Stimulated activated memory B cell treated with anti-CD40 and anti-IgM and Interleukin-4, amounts not matched to agents 10 μg/mL and 1 μg/mL and 100 μg/mL, for 72 hours (primary cell): ENCODE data around the gene MRPL51.

Experiments
- ATAC-seq: fragments of 150-1000 bp; cut with Tn5 transposase; 2 replicates; pipeline ENCODE4 v1.10.0; 2021
- H3K27ac Mint-ChIP-seq: one replicate; pipeline ENCODE4 v1.8.0; 2022; ENCODE audit warnings: mild to moderate bottlenecking, mixed read lengths
- H3K27me3 Mint-ChIP-seq: one replicate; pipeline ENCODE4 v1.8.0; 2022; ENCODE audit warnings: mixed read lengths
- H3K36me3 Mint-ChIP-seq: one replicate; pipeline ENCODE4 v1.8.0; 2022; ENCODE audit warnings: mixed read lengths
- H3K4me1 Mint-ChIP-seq: one replicate; pipeline ENCODE4 v1.8.0; 2022; ENCODE audit warnings: mixed read lengths
- H3K4me3 Mint-ChIP-seq: one replicate; pipeline ENCODE4 v1.8.0; 2022; ENCODE audit warnings: mild to moderate bottlenecking, moderate library complexity, mixed read lengths
- H3K9me3 Mint-ChIP-seq: one replicate; pipeline ENCODE4 v1.8.0; 2022; ENCODE audit warnings: mixed read lengths

MRPL51 gene

DNA sequence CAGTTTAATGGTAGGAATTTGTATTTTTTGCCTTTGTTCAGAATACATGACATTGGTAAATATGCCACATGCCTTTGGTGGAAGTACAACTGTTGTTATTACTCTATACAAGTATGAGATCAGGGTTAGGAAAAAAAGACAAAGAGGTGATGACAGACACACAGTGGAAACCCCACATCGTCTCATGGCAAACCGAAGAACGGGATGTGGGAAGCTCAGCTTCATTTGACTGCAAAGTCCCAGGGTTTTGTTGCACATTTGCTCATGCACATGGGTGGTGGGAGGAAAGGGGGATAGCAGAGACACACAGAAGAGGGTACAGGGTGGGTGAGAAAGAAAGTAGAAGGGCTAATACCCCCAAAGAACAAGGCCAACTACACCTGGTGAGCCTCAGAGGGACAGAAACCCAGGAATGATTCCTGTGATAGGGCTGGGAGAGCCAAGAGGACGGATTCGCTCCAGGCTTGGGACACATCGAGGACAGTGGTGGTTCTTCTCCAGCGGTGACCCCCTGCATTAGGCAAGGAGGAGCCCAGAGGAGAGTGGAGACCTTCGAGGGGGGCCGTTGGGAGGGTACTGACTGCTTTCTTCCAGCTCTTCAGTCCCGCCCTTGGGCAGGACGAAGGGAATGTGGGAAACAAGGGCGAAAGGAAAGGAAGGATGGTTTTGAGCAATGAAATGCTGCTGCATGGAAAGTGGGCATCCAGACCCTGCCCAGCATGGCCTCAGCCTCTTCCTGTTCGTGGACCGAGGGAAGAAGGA, 30.6 kb downstream of the MRPL51 start:
- Mint-ChIP-seq H3K27me3 (no peaks in the 10 kb centered on the region), H3K9me3 (peaks cover 4% of the 10 kb centered on the region), H3K36me3 (peaks cover 91% of the 10 kb centered on the region), H3K4me1 (peaks cover 90% of the 10 kb centered on the region), H3K4me3 (peak overlapping the region; percentile 55), H3K27ac (peak overlapping the region; percentile 94)
- ATAC-seq = peak; percentile 35

DNA sequence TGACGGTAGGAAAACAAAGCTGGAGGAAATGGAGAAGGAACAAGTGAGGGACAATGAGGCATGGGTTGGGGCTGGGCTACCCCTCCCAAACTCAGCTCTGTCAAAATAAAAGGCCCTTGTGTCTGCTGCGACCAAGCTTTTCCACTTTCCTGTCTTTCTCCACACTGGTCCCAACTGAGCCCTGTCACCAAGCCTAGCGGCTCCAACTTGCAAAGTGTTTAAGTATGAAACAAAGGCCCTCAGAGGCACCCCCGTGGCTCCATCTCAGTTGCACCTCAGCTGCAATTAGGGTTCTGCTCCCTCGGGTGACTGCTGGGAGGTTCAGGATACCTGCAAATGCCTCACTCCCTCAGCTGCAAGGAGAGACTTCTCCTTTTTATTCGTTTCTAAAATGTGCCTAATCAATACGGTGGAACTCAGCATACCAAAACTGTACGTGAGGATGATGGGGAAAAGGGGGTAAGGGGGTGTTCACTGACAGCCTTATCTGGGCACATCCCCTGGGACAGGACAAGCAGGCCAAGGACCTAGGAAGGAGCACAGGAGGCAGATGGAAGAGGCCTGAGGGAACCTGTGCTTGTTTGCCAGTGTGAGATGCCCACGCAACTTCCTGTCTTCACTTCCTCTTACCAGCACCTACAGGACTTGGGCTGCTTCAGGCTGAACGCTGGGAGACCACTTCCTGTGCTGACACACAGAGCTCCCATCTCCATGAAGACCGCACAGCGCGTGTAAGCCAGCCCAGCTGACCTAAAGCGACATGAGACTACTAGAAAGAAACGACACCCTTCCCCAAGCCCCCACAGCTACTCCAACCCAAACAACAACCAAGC, 31.4 kb downstream of the MRPL51 start:
- no peaks in the 10 kb centered on the region for H3K9me3 Mint-ChIP-seq
- peak overlapping the region; percentile 55 for H3K4me3 Mint-ChIP-seq
- peak overlapping the region; percentile 94 for H3K27ac Mint-ChIP-seq
- H3K27me3 Mint-ChIP-seq = no peaks in the 10 kb centered on the region
- peaks cover 91% of the 10 kb centered on the region for H3K36me3 Mint-ChIP-seq
- ATAC-seq = peak; percentile 98
- H3K4me1 Mint-ChIP-seq = peaks cover 90% of the 10 kb centered on the region

DNA sequence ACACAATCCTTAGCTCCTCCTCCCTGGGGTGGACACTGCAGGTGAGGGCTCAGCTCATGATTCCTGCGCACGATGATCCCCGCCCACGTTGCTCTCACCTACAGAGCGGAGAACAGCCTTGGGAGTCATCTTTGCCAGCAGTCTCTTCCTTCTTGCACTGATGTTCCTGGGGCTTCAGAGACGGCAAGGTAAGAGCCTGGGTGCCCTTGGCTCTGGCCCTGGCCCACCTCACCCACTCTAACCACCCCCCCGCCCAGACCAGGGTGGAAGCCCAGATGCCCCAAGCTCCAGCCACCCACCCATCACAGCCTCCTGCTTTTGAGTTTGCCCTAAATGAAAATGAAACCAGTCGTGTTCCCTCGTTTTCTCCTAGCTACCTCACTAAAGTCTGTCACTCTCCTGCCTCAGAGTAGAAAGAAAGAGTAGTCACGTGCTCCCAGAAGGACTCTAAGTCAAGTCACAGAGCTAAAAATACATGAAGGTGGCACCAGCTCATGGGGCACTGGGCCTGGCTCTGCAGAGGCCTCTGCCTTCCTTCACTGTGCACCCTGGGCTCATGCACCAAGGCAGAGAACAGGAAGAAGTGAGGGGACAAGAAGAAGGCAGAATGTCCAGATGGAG, 32.2 kb downstream of the MRPL51 start:
- Mint-ChIP-seq H3K9me3 (no peaks in the 10 kb centered on the region), H3K4me3 (peak overlapping the region; percentile 34), H3K27me3 (no peaks in the 10 kb centered on the region), H3K36me3 (peaks cover 87% of the 10 kb centered on the region), H3K27ac (peak overlapping the region; percentile 94), H3K4me1 (peaks cover 89% of the 10 kb centered on the region)
- peak; percentile 1 for ATAC-seq

DNA sequence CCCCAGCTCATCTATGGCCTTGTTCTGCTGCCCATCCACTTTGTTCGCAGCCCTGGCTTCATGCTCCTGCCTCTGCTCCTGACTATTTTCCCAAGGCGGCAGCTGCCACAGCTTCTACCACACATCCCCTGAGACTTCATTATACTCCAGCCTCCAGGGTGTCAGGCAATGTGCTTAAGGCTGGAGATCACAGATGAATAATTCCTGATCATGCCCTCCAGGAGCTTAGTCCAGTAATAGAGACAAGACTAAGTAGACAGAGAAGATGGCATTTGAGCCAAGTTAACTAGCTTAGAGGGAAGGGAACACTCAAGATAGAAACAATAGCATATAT, 34.1 kb downstream of the MRPL51 start:
- Mint-ChIP-seq H3K36me3 (peaks cover 85% of the 10 kb centered on the region), H3K4me3 (no peak overlapping the region), H3K9me3 (no peaks in the 10 kb centered on the region), H3K4me1 (peaks cover 75% of the 10 kb centered on the region), H3K27ac (peak overlapping the region; percentile 79), H3K27me3 (no peaks in the 10 kb centered on the region)
- no peak for ATAC-seq

DNA sequence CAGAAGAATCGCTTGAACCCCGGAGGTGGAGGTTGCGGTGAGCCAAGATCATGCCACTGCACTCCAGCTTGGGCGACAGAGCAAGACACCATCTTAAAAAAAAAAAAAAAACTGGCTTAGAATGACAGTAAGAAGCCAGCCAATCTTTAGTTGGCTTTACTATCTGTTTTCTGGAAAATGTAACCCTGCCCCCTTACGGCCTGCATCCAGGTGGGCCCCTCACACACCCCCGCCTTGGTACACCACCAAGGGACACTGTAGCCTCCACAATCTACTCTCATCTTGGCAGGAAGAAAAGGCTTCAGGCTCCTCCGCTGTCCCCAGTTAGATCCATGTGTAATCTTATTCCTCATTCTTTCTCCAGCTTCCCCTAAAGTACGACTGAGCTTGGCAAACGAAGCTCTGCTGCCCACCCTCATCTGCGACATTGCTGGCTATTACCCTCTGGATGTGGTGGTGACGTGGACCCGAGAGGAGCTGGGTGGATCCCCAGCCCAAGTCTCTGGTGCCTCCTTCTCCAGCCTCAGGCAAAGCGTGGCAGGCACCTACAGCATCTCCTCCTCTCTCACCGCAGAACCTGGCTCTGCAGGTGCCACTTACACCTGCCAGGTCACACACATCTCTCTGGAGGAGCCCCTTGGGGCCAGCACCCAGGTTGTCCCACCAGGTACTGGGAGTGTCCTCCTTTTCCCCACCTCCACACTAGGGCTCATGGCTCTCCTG, 34.6 kb downstream of the MRPL51 start:
- H3K27me3 Mint-ChIP-seq = no peaks in the 10 kb centered on the region

DNA sequence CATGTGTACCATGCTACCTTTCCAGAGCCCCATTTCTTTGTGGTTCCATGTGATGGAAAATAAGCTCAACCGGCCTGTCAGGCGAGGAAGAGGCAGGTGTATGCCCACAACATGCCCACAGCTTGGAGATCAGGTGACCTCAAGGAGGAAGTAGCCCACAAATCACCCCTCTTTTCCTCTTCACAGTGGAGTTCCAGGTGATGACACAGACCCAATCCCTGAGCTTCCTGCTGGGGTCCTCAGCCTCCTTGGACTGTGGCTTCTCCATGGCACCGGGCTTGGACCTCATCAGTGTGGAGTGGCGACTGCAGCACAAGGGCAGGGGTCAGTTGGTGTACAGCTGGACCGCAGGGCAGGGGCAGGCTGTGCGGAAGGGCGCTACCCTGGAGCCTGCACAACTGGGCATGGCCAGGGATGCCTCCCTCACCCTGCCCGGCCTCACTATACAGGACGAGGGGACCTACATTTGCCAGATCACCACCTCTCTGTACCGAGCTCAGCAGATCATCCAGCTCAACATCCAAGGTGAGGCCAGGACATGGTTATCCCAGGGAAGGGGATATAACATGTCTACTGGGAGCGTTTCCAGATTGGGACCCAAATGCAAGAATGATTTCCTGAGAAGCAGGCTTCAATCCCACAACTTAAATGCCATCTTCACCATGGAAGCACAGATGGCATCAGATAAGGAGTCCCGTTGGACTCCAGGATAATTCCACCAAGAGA, 35.7 kb downstream of the MRPL51 start:
- H3K27ac Mint-ChIP-seq = peak overlapping the region; percentile 79
- ATAC-seq = no peak
- peaks cover 85% of the 10 kb centered on the region for H3K36me3 Mint-ChIP-seq
- peaks cover 74% of the 10 kb centered on the region for H3K4me1 Mint-ChIP-seq
- H3K4me3 Mint-ChIP-seq = peak overlapping the region; percentile 11
- H3K9me3 Mint-ChIP-seq = no peaks in the 10 kb centered on the region
- H3K27me3 Mint-ChIP-seq = no peaks in the 10 kb centered on the region

More for the DNA sequence above, 34.6 kb downstream of the MRPL51 start:
- ATAC-seq = no peak
- H3K36me3 Mint-ChIP-seq = peaks cover 85% of the 10 kb centered on the region
- peak overlapping the region; percentile 79 for H3K27ac Mint-ChIP-seq
- peak overlapping the region; percentile 8 for H3K4me3 Mint-ChIP-seq
- peaks cover 74% of the 10 kb centered on the region for H3K4me1 Mint-ChIP-seq
- no peaks in the 10 kb centered on the region for H3K9me3 Mint-ChIP-seq

DNA sequence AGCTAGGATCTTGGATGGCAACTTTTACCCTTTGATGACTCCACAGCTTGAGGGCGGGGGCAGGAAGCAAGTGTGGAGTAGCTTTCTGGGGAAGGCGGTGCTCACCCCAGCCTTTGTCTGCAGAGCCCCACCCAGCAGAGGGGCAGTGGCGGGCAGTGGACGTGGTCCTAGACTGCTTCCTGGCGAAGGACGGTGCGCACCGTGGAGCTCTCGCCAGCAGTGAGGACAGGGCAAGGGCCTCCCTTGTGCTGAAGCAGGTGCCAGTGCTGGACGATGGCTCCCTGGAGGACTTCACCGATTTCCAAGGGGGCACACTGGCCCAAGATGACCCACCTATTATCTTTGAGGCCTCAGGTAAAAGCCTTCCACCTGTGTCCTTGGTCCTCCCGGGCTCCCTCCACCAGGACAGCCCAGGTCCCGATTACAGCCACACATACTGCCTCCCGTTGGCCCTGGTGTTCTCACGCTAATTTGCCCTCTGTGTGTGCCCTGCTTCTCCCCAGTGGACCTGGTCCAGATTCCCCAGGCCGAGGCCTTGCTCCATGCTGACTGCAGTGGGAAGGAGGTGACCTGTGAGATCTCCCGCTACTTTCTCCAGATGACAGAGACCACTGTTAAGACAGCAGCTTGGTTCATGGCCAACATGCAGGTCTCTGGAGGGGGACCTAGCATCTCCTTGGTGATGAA, 40.0 kb downstream of the MRPL51 start:
- ATAC-seq = no peak
- H3K4me1 Mint-ChIP-seq = peaks cover 64% of the 10 kb centered on the region

DNA sequence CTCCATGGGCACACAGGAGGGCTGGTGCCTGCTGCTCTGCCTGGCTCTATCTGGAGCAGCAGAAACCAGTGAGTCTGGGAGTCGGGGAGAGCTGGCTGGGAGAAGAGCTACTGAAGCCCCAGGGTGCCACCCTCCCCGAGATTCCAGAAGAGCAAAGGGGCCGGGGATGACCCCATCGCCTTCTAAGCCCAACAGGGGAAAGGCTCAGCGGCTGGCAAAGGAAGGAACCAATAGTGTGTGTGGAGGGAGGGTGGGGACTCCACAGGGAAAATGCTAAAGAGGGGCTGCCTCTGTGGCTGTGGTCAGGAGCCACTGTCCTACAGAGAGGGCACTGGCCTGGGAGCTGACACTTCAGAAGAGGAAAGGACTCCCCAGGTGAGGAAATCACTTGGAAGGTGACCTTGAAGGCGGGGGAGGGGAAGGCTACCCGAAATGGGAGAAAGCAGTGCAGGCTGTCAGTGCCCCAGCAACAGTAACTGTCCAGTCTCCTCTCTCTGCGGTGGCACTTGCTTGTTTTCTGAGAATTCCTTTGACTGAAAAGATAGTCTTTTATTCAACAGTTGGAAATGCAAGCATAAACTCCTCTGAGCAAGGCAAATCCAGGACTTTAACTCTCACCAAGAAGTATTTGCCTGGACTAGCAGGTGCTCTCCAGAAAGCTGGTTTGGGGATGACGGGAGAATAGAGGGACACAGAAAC, 40.7 kb downstream of the MRPL51 start:
- H3K36me3 Mint-ChIP-seq = peaks cover 66% of the 10 kb centered on the region
- H3K27ac Mint-ChIP-seq = peak overlapping the region; percentile 83
- H3K27me3 Mint-ChIP-seq = no peaks in the 10 kb centered on the region
- H3K4me3 Mint-ChIP-seq = peak overlapping the region; percentile 97
- H3K4me1 Mint-ChIP-seq = peaks cover 68% of the 10 kb centered on the region
- peak; percentile 17 for ATAC-seq
- H3K9me3 Mint-ChIP-seq = no peaks in the 10 kb centered on the region

More for the DNA sequence above, 40.0 kb downstream of the MRPL51 start:
- peak overlapping the region; percentile 83 for H3K27ac Mint-ChIP-seq
- H3K4me3 Mint-ChIP-seq = peak overlapping the region; percentile 97
- H3K27me3 Mint-ChIP-seq = no peaks in the 10 kb centered on the region
- H3K36me3 Mint-ChIP-seq = peaks cover 65% of the 10 kb centered on the region
- no peaks in the 10 kb centered on the region for H3K9me3 Mint-ChIP-seq

DNA sequence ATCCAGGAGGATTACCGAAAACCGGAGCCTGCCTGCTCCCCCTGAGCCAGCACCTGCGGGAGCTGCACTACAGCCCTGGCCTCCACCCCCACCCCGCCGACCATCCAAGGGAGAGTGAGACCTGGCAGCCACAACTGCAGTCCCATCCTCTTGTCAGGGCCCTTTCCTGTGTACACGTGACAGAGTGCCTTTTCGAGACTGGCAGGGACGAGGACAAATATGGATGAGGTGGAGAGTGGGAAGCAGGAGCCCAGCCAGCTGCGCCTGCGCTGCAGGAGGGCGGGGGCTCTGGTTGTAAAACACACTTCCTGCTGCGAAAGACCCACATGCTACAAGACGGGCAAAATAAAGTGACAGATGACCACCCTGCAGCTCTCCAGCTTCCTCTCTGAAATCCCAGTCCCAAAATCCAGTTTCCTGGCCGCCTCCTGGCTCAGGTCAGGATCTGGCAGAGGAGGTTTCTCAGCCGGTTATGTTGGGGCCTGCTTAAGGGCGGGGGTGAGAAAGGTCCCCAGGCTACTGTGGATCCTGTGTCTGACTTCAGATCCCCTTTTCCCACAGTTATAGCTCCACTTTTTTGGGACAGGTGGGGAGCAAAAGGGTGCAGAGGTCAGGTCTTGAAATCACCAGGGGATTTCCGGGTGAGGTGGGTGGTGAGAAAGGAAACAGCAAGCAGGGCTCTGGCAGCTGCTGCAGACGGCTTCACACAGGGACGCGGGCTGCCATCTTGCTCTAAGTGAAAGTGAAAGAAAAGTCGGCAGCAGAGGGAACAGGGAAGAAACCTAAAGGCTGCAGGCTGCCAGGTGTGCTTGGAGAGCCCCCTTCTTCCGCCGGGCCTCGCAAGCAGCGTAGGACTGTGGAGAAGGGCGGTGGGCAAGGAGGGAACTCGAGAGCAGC, 41.5 kb downstream of the MRPL51 start, which contains the start of gene TAPBPL:
Gene TAPBPL, plus strand, starts transcription at position 695 of the 897 bp plus-strand sequence. CDS start 207 bp downstream, outside the sequence.
- peaks cover 67% of the 10 kb centered on the region for H3K36me3 Mint-ChIP-seq
- H3K4me1 Mint-ChIP-seq = peaks cover 68% of the 10 kb centered on the region
- H3K27me3 Mint-ChIP-seq = no peaks in the 10 kb centered on the region
- no peaks in the 10 kb centered on the region for H3K9me3 Mint-ChIP-seq
- peak; percentile 92 for ATAC-seq
- peak within 1 kb of the TSS; percentile 97 for H3K4me3 Mint-ChIP-seq
- peak within 1 kb of the TSS; percentile 83 for H3K27ac Mint-ChIP-seq

DNA sequence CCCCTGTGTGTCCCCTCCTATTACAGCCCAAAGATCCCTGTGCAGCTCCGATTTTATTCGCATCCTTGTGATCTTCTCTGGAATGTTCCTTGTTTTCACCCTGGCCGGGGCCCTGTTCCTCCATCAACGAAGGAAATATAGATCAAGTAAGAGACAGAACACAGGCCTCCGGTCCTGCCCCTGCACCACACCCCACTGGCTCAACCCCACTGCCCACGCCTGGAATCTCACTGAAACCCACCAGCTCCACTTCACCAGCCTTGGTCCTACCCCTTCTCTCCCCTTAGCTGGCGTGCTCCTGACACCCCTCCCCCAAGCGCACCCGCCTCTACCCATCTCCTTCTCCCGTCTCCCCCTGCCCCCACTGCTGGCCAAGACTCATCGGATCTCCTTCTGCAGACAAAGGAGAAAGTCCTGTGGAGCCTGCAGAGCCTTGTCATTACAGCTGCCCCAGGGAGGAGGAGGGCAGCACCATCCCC, 42.2 kb downstream of the MRPL51 start:
- peak overlapping the region; percentile 83 for H3K27ac Mint-ChIP-seq
- H3K27me3 Mint-ChIP-seq = no peaks in the 10 kb centered on the region
- peaks cover 66% of the 10 kb centered on the region for H3K36me3 Mint-ChIP-seq
- no peak for ATAC-seq
- H3K9me3 Mint-ChIP-seq = no peaks in the 10 kb centered on the region
- peaks cover 67% of the 10 kb centered on the region for H3K4me1 Mint-ChIP-seq
- peak overlapping the region; percentile 97 for H3K4me3 Mint-ChIP-seq

DNA sequence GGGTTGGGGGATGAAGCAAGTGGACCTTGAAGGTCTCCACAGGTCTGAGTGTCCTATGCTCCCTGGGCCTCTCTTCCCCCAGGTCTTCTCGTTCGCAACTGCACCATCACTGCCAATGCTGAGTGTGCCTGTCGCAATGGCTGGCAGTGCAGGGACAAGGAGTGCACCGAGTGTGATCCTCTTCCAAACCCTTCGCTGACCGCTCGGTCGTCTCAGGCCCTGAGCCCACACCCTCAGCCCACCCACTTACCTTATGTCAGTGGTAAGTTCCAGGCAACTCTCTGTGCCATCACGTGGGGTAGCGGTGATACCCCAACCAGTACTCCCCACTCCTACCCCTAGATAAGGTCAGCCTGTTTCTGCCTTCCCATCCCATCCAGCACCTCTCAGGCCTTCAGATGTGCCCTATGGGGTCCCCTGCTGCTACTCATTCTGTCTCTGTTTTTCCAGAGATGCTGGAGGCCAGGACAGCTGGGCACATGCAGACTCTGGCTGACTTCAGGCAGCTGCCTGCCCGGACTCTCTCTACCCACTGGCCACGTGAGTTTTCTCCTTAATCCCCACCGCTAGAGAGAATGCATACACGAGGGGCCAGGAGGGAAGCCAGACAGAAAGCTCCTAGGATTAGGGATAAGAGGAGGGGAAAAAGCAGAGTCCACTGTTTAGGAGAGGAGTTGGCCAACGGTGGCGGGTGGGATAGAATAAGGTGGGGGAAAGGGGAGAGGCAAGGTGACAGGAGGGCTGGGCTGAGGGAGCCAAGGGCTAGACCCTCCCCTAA, 42.8 kb downstream of the MRPL51 start:
- no peak for ATAC-seq
- Mint-ChIP-seq H3K9me3 (no peaks in the 10 kb centered on the region), H3K36me3 (peaks cover 69% of the 10 kb centered on the region), H3K27ac (peak overlapping the region; percentile 83), H3K27me3 (no peaks in the 10 kb centered on the region), H3K4me1 (peaks cover 65% of the 10 kb centered on the region), H3K4me3 (peak overlapping the region; percentile 97)
